MCF 10A (cell line): Measurements from ENCODE around the gene BCAS3. TPM values are rescaled to one million over a fixed set of nuclear protein-coding genes. Genes with fewer than 3 reads are reported as not detected.

Experiments used
- BruUV-seq: library from RNA; stranded (reverse); fragments of 400-500 nt; replicated peaks from 2 replicates; lab custom pipeline; 2021; lab: Mats Ljungman, UMichigan
- CTCF ChIA-PET: fragments of 300-600 bp; sonication (Branson Sonifier 250); formaldehyde crosslinking; extraction: SDS; loops from one replicate; lab custom pipeline; 2021; ENCODE audit warnings: antibody characterized with exemption, inconsistent platforms; lab: Yijun Ruan, JAX
- POLR2A ChIA-PET: fragments of 300-600, 350-650 bp; sonication (Branson Sonifier 250); formaldehyde crosslinking; extraction: SDS; loops from one replicate; lab custom pipeline; 2020; ENCODE audit warnings: antibody characterized with exemption, inconsistent platforms; lab: Yijun Ruan, JAX
- DNase-seq: peaks from one replicate; pipeline ENCODE4 v3.0.0-alpha.2; 2018; ENCODE audit not compliant: unreplicated experiment
- H3K27ac Mint-ChIP-seq: one replicate; pipeline ENCODE4 v1.8.0; 2022; ENCODE audit warnings: mild to moderate bottlenecking, low read depth, mixed read lengths; ENCODE audit not compliant: unreplicated experiment
- H3K27me3 Mint-ChIP-seq: one replicate; pipeline ENCODE4 v1.8.0; 2022; ENCODE audit warnings: mixed read lengths; ENCODE audit not compliant: insufficient read depth, unreplicated experiment
- H3K36me3 Mint-ChIP-seq: one replicate; pipeline ENCODE4 v1.8.0; 2022; ENCODE audit warnings: mild to moderate bottlenecking, moderate library complexity, mixed read lengths; ENCODE audit not compliant: insufficient read depth, unreplicated experiment
- H3K4me1 Mint-ChIP-seq: one replicate; pipeline ENCODE4 v1.8.0; 2022; ENCODE audit warnings: mixed read lengths; ENCODE audit not compliant: insufficient read depth, unreplicated experiment
- H3K4me3 Mint-ChIP-seq: one replicate; pipeline ENCODE4 v1.8.0; 2022; ENCODE audit warnings: mild to moderate bottlenecking, moderate library complexity, mixed read lengths; ENCODE audit not compliant: unreplicated experiment
- H3K9me3 Mint-ChIP-seq: one replicate; pipeline ENCODE4 v1.8.0; 2022; ENCODE audit warnings: mixed read lengths; ENCODE audit not compliant: unreplicated experiment
- intact Hi-C: fragments of 100-400 bp; cut with micrococcal nuclease; formaldehyde crosslinking; loops from 2 replicates; pipeline ENCODE4 v1.14.1; 2022
- total RNA-seq: library from RNA; stranded (reverse); gene quantifications from 2 replicates; pipeline ENCODE4 v1.2.3, GENCODE V29; 2022
- TF ChIP-seq, protein P1 (sequence below): fragments of 200-600 bp; IDR thresholded peaks from one replicate; pipeline ENCODE4 v1.8.0; 2022; ENCODE audit warnings: antibody characterized with exemption, mild to moderate bottlenecking; ENCODE audit not compliant: unreplicated experiment

Gene BCAS3
- total RNA-seq, 1 experiment from 2014 or later: 14.6 TPM

GRCh38 chr17:61075988-61076387 is 398.3 kb downstream of the BCAS3 start:
- Mint-ChIP-seq H3K9me3 (no peaks in the 10 kb centered on the region), H3K27me3 (no peaks in the 10 kb centered on the region), H3K4me1 (no peaks in the 10 kb centered on the region), H3K36me3 (peaks cover 8% of the 10 kb centered on the region), H3K4me3 (no peak overlapping the region), H3K27ac (no peak overlapping the region)
- CTCF ChIA-PET: no interaction called here
- intact Hi-C loops: no loop called here
- TF ChIP-seq, protein P1, sequence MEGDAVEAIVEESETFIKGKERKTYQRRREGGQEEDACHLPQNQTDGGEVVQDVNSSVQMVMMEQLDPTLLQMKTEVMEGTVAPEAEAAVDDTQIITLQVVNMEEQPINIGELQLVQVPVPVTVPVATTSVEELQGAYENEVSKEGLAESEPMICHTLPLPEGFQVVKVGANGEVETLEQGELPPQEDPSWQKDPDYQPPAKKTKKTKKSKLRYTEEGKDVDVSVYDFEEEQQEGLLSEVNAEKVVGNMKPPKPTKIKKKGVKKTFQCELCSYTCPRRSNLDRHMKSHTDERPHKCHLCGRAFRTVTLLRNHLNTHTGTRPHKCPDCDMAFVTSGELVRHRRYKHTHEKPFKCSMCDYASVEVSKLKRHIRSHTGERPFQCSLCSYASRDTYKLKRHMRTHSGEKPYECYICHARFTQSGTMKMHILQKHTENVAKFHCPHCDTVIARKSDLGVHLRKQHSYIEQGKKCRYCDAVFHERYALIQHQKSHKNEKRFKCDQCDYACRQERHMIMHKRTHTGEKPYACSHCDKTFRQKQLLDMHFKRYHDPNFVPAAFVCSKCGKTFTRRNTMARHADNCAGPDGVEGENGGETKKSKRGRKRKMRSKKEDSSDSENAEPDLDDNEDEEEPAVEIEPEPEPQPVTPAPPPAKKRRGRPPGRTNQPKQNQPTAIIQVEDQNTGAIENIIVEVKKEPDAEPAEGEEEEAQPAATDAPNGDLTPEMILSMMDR: no peak
- no peak for DNase-seq
- POLR2A ChIA-PET: interaction anchor here (0.6 kb wide), 1 partner anchor 358 kb away, joined by 3 read pairs; no protein-coding TSS in a partner anchor
- BruUV-seq: no TSS peak

DNA sequence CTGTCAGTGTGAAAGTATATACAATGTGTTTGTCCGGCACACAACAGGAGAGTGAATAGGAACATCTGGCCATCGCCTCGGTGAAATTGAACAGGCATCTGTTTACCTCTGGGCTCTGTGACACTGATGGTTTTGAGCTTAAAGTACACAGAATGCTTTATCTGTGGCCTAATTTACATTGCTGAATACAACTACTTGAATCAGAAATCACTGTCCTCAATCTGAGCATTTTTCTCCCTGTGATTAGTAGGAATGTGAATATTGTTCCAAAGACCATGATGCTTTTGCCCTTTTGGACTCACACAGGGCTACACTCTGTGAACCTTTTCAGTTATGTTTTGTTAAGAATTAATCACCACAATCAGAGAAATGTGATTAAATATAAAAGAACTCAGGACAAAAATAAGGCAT is 399.0 kb downstream of the BCAS3 start:
- ChIA-PET POLR2A (interaction anchor here (0.6 kb wide), 1 partner anchor 357 kb away, joined by 3 read pairs; no protein-coding TSS in a partner anchor), CTCF (no interaction called here)

DNA sequence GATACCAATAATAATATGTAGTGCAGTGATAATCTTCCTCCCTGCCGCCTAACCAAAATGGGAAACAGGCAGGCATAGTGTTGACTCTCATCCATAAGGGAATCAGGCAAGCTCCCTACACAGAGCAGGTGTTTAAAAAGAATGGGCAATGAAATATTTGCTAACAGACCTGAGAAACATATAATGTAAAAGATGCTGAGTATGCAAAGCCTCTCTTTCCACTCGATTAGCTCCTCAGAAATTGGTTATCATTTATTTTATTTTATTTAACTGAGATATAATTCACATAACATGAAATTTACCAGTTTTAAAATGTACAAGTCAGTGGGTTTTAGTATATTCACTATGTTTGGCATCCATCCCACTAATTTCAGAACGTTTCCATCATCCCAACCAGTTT is 404.3 kb downstream of the BCAS3 start:
- TF ChIP-seq, protein P1: no peak
- no peak overlapping the region for H3K4me3 Mint-ChIP-seq
- H3K27me3 Mint-ChIP-seq: no peaks in the 10 kb centered on the region
- H3K4me1 Mint-ChIP-seq: no peaks in the 10 kb centered on the region
- intact Hi-C loops: no loop called here
- H3K9me3 Mint-ChIP-seq: no peaks in the 10 kb centered on the region
- no peak for DNase-seq
- no peak overlapping the region for H3K27ac Mint-ChIP-seq
- CTCF ChIA-PET: no interaction called here
- peaks cover 8% of the 10 kb centered on the region for H3K36me3 Mint-ChIP-seq
- POLR2A ChIA-PET: interaction anchor here (0.7 kb wide), 1 partner anchor 8 kb away, joined by 3 read pairs; no protein-coding TSS in a partner anchor
- BruUV-seq: no TSS peak

More for the DNA sequence above, 399.0 kb downstream of the BCAS3 start:
- no peaks in the 10 kb centered on the region for H3K4me1 Mint-ChIP-seq
- peaks cover 8% of the 10 kb centered on the region for H3K36me3 Mint-ChIP-seq
- intact Hi-C loops: no loop called here
- H3K4me3 Mint-ChIP-seq: no peak overlapping the region
- H3K9me3 Mint-ChIP-seq: no peaks in the 10 kb centered on the region
- no peaks in the 10 kb centered on the region for H3K27me3 Mint-ChIP-seq
- DNase-seq: no peak
- BruUV-seq: no TSS peak
- no peak overlapping the region for H3K27ac Mint-ChIP-seq
- TF ChIP-seq, protein P1: no peak

DNA sequence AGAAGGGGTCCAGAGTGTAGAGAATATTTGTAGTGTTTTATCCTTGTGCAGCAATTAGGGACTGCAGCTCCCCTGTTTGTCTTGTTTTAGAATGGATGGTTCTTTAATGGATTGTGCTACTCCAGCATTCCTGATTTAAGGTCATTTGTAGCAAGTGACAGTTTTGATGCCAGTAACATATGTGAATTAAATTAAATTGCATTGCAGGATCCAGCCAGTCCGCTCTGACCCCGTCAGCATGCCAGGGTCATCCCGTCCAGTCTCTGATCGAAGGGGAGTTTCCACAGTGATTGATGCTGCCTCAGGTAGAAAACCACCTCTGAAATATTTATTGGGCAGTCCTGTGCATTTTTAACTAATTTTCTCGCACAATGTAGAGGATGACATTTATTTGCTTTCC is 406.6 kb downstream of the BCAS3 start:
- POLR2A ChIA-PET: no interaction called here
- CTCF ChIA-PET: no interaction called here
- no peak overlapping the region for H3K4me3 Mint-ChIP-seq
- BruUV-seq: no TSS peak
- no peaks in the 10 kb centered on the region for H3K9me3 Mint-ChIP-seq
- TF ChIP-seq, protein P1: no peak
- peaks cover 8% of the 10 kb centered on the region for H3K36me3 Mint-ChIP-seq
- no peaks in the 10 kb centered on the region for H3K27me3 Mint-ChIP-seq
- H3K27ac Mint-ChIP-seq: no peak overlapping the region
- intact Hi-C loops: no loop called here
- no peaks in the 10 kb centered on the region for H3K4me1 Mint-ChIP-seq
- DNase-seq: no peak
